ENCODE measurements around the gene GPC5. TPM values are rescaled to one million over a fixed set of nuclear protein-coding genes. Genes with fewer than 3 reads are reported as not detected.

Gene GPC5
- total and polyA plus RNA-seq, 2 of the 13 experiments (the other 11 are each of a cell fraction or from before 2014, with no cell fraction given): 0.02 to 0.07 TPM

GRCh38 chr13:92676246-92676645, 1277.8 kb downstream of the GPC5 start:
- BruUV-seq (replicated peaks): no TSS peak
- in situ Hi-C loops (cut with HindIII; ENCODE audit: extremely low pct_ligation_motif_present, low pct_unique_long_range_greater_than_20kb): no loop called here

DNA sequence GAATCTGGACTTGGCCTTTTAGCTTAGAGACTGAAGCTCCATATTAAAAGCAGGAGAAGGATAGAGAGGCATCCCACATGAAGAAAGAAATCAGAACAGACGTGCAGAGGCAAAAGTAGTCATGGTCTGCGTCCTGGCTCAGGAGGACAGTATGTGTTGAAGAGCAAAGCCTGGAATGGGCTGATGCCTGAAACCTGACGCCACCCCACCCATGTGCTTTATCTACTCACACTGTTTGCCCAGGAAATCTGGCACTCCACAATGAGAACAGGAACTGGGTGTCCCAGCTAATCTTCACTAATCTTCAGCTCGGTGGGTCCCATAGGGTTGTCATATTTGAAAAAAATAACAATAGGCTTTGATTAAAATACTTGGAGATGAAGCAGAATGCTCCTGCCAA, 1279.2 kb downstream of the GPC5 start:
- H3K9me3 ChIP-seq (ENCODE audit: low read length): no peaks in the 10 kb centered on the region
- 1% methylated on average over 4 of the region's 4 CpGs for WGBS (ENCODE audit: low lambda C conversion rate)
- no peak for DNase-seq (ENCODE audit: low spot score)
- no peak overlapping the region for H3K4me2 ChIP-seq (ENCODE audit: low read depth, low read length)
- intact Hi-C loops (cut with micrococcal nuclease; ENCODE audit: unreplicated experiment) (no loop called here), in situ Hi-C loops (cut with HindIII; ENCODE audit: extremely low pct_ligation_motif_present, low pct_unique_long_range_greater_than_20kb) (no loop called here)
- no peak overlapping the region for H2AFZ ChIP-seq (ENCODE audit: low read length)
- no peak overlapping the region for H3K9ac ChIP-seq (ENCODE audit: insufficient read depth, low read depth, low read length)
- no TSS peak for BruUV-seq (replicated peaks)
- no peak for ATAC-seq
- no peak for FAIRE-seq
- no peaks in the 10 kb centered on the region for H3K79me2 ChIP-seq (ENCODE audit: insufficient read depth, low read length)
- H3K4me3 ChIP-seq (replicated peaks in 1 of 3; ENCODE audit: insufficient read depth in 1 of 3, low read depth in 2 of 3, low read length in 3 of 3): no peak overlapping the region
- H3K36me3 ChIP-seq (replicated peaks in 1 of 2; ENCODE audit: control insufficient read depth in 1 of 2, insufficient read depth in 2 of 2, low read length in 2 of 2): no peaks in the 10 kb centered on the region
- ChIA-PET POLR2A (no interaction called here), CTCF (ENCODE audit: low intra/inter-chr PET ratio, low total read pairs) (no interaction called here)
- no peaks in the 10 kb centered on the region for H3K27me3 ChIP-seq (ENCODE audit: control insufficient read depth in 1 of 2, insufficient read depth in 2 of 2, low read length in 2 of 2)
- no peaks in the 10 kb centered on the region for H4K20me1 ChIP-seq (ENCODE audit: insufficient read depth, low read length)
- H3K4me1 ChIP-seq (ENCODE audit: insufficient read depth, low read length): no peaks in the 10 kb centered on the region
- H3K27ac ChIP-seq (ENCODE audit: extremely low read length, insufficient read depth, low read length): no peak overlapping the region
- TF ChIP-seq PHB2 (IDR thresholded peaks at IDR 0.05; ENCODE audit: partially characterized antibody): no peak
- TF ChIP-seq THRA (CRISPR knock-in tag; IDR thresholded peaks at IDR 0.05; ENCODE audit: borderline replicate concordance): no peak
- TF ChIP-seq GZF1 (CRISPR knock-in tag; IDR thresholded peaks at IDR 0.05): no peak
- TF ChIP-seq BATF2 (CRISPR knock-in tag; IDR thresholded peaks at IDR 0.05): no peak
- TF ChIP-seq, protein P1, sequence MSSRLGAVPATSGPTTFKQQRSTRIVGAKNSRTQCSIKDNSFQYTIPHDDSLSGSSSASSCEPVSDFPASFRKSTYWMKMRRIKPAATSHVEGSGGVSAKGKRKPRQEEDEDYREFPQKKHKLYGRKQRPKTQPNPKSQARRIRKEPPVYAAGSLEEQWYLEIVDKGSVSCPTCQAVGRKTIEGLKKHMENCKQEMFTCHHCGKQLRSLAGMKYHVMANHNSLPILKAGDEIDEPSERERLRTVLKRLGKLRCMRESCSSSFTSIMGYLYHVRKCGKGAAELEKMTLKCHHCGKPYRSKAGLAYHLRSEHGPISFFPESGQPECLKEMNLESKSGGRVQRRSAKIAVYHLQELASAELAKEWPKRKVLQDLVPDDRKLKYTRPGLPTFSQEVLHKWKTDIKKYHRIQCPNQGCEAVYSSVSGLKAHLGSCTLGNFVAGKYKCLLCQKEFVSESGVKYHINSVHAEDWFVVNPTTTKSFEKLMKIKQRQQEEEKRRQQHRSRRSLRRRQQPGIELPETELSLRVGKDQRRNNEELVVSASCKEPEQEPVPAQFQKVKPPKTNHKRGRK (CRISPR knock-in tag; IDR thresholded peaks at IDR 0.05): no peak
- TF ChIP-seq ARID2 (CRISPR knock-in tag; IDR thresholded peaks at IDR 0.05; ENCODE audit: borderline replicate concordance): no peak
- no peak for TF ChIP-seq ZNF75D (CRISPR knock-in tag; IDR thresholded peaks at IDR 0.05; ENCODE audit: borderline replicate concordance)
- TF ChIP-seq ZSCAN12 (CRISPR knock-in tag; IDR thresholded peaks at IDR 0.05): no peak
- no peak for TF ChIP-seq ZFP91 (CRISPR knock-in tag; IDR thresholded peaks at IDR 0.05; ENCODE audit: borderline replicate concordance)
- no peak for TF ChIP-seq ZNF343 (CRISPR knock-in tag; IDR thresholded peaks at IDR 0.05)
- TF ChIP-seq ZNF619 (CRISPR knock-in tag; IDR thresholded peaks at IDR 0.05): no peak
- TF ChIP-seq CBX5 (CRISPR knock-in tag; IDR thresholded peaks at IDR 0.05; ENCODE audit: borderline replicate concordance): no peak

More at GRCh38 chr13:92676246-92676645, 1277.8 kb downstream of the GPC5 start:
- no peak overlapping the region for H3K9ac ChIP-seq (ENCODE audit: insufficient read depth, low read depth, low read length)
- no peaks in the 10 kb centered on the region for H3K79me2 ChIP-seq (ENCODE audit: insufficient read depth, low read length)
- 3% methylated on average over 3 of the region's 3 CpGs for WGBS (ENCODE audit: low lambda C conversion rate)
- H3K27me3 ChIP-seq (ENCODE audit: control insufficient read depth in 1 of 2, insufficient read depth in 2 of 2, low read length in 2 of 2): no peaks in the 10 kb centered on the region; a peak in 1 of 5 replicates
- no peak for FAIRE-seq
- intact Hi-C loops (cut with micrococcal nuclease; ENCODE audit: unreplicated experiment): no loop called here
- ATAC-seq: no peak
- H3K27ac ChIP-seq (ENCODE audit: extremely low read length, insufficient read depth, low read length): no peak overlapping the region
- ChIA-PET POLR2A (no interaction called here), CTCF (ENCODE audit: low intra/inter-chr PET ratio, low total read pairs) (no interaction called here)
- DNase-seq (ENCODE audit: low spot score): no peak
- H4K20me1 ChIP-seq (ENCODE audit: insufficient read depth, low read length): no peaks in the 10 kb centered on the region
- no peaks in the 10 kb centered on the region for H3K36me3 ChIP-seq (replicated peaks in 1 of 2; ENCODE audit: control insufficient read depth in 1 of 2, insufficient read depth in 2 of 2, low read length in 2 of 2)
- no peak overlapping the region for H3K4me3 ChIP-seq (replicated peaks in 1 of 3; ENCODE audit: insufficient read depth in 1 of 3, low read depth in 2 of 3, low read length in 3 of 3)
- TF ChIP-seq MAFF (IDR thresholded peaks at IDR 0.05; ENCODE audit: low read depth, low read length) (0 out of 2 replicates have a peak, but pooled peaks have one; percentile 27), IKZF1 (IDR thresholded peaks at IDR 0.05) (no peak), MAFK (conservative IDR thresholded peaks at IDR 0.05 in 1 of 2, IDR thresholded peaks at IDR 0.05 in 1 of 2; ENCODE audit: low read length in 2 of 2) (peak; percentile 51)
- H3K4me2 ChIP-seq (ENCODE audit: low read depth, low read length): no peak overlapping the region
- no peak overlapping the region for H2AFZ ChIP-seq (ENCODE audit: low read length)
- H3K9me3 ChIP-seq (ENCODE audit: low read length): no peaks in the 10 kb centered on the region
- no peaks in the 10 kb centered on the region for H3K4me1 ChIP-seq (ENCODE audit: insufficient read depth, low read length)

Data from HepG2 (cell line).